GM13976 (cell line): ENCODE measurements around the gene CELSR2.

Experiments used
- DNase-seq: peaks from one replicate; pipeline ENCODE4 v3.0.0; 2012; ENCODE audit warnings: low spot score
- in situ Hi-C: fragments of 300-500 bp; cut with MboI; formaldehyde crosslinking; loops from one replicate; pipeline ENCODE4 v1.12.0; 2022; ENCODE audit warnings: low sequenced_read_pairs, mixed read lengths, inconsistent platforms; ENCODE audit not compliant: unreplicated experiment
- TF ChIP-seq, protein P1 (sequence below): IDR thresholded peaks from 2 replicates; pipeline ENCODE4 v1.5.1; 2012; ENCODE audit warnings: borderline replicate concordance, mild to moderate bottlenecking; ENCODE audit not compliant: insufficient read depth; ENCODE audit errors: extremely low read depth, missing control alignments, control extremely low read depth

Gene CELSR2

DNA sequence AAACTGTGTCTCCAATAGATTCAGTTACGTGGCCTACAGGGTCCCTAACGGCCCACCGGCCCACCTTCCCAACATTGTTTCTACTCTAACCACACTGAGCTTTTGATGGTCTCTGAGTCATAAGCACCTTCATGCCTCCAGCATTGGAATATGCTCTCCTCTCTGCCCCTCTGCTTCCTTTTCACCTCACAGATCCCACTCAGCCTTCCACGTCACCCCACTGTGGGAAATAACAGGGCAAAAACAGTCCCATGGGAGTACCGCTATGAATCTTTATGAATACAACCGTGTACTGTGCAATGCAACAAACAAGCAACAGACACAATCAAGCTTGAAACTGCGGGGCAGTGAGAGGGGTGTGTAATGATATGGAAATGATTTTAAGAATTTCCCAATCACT lies 40.9 kb upstream of the CELSR2 start:
- in situ Hi-C loops, result no loop called here
- DNase-seq, result no peak

DNA sequence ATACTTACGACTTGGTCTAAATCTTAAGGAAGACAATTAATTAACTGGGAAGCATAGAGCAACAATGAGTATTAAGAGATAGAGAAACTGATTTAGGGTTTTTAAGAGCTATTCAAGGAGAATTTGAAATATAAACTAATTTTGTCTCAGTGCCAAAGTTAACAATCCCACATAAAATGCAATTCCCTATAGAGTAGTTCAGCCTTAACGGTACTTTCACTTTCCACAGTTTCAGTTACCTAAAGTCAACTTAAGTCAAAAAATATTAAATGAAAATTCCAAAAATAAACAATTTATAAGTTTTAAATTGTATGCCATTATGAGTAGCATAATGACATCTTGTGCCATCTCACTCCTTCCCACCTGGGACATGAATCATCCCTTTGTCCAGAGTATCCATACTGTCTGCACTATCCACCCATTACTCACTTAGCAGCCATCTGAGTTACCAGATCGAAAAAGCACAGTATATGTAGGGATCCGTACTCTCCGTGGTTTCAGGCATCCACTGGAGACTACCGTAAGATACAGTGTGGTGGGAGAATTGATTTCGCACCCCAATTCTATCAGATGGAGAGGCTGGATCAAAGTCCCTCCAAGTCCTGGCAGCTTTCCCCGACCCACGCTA lies 40.4 kb upstream of the CELSR2 start:
- no peak for DNase-seq
- in situ Hi-C loops, result no loop called here
- TF ChIP-seq, protein P1, sequence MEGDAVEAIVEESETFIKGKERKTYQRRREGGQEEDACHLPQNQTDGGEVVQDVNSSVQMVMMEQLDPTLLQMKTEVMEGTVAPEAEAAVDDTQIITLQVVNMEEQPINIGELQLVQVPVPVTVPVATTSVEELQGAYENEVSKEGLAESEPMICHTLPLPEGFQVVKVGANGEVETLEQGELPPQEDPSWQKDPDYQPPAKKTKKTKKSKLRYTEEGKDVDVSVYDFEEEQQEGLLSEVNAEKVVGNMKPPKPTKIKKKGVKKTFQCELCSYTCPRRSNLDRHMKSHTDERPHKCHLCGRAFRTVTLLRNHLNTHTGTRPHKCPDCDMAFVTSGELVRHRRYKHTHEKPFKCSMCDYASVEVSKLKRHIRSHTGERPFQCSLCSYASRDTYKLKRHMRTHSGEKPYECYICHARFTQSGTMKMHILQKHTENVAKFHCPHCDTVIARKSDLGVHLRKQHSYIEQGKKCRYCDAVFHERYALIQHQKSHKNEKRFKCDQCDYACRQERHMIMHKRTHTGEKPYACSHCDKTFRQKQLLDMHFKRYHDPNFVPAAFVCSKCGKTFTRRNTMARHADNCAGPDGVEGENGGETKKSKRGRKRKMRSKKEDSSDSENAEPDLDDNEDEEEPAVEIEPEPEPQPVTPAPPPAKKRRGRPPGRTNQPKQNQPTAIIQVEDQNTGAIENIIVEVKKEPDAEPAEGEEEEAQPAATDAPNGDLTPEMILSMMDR, result no peak

More for the DNA sequence above, 40.9 kb upstream of the CELSR2 start:
- TF ChIP-seq, protein P1, result no peak

DNA sequence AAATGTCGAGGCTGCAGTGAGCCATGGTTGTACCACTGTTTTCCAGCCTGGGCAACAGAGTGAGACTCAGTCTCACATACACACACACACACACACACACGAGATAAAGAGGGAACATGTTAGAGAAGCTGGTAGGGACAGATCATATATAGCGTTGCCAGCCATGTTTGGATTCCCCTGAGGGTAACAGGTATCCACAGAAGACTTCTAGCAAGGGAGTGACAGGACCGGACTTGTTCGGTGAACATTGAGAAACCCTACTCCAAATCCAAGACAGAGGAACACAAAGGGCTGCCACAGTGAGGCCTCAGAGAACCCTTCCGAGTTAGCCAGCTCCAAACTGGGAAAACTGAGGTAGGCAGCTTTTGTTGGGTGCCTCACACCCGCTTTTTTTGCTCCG lies 39.3 kb upstream of the CELSR2 start:
- in situ Hi-C loops, result no loop called here
- DNase-seq, result no peak
- TF ChIP-seq, protein P1, result no peak

DNA sequence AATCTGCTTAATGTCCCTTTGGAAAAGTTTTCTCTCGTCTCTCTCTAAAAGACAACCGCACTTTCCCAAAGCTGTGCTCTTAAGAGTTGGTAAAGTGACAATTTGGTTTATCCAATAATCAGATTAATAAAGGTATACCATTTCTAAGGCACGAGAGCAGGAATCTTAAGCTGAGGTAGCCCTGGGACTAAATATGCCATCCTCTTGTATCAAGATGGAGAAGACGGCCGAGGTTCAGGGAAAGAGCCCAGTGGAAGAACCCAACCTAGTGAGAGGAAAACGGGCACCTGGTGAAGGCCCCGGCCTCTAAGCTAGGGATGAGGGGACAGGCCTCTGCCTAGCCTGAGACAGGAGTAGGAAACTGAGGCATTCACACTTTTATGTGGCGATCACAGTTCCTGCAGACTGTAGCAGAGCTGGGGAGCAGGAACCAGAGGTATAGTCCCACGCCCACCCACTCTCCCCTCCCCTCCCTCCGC lies 36.0 kb upstream of the CELSR2 start:
- no peak for DNase-seq
- in situ Hi-C loops, result no loop called here
- TF ChIP-seq, protein P1, result no peak

DNA sequence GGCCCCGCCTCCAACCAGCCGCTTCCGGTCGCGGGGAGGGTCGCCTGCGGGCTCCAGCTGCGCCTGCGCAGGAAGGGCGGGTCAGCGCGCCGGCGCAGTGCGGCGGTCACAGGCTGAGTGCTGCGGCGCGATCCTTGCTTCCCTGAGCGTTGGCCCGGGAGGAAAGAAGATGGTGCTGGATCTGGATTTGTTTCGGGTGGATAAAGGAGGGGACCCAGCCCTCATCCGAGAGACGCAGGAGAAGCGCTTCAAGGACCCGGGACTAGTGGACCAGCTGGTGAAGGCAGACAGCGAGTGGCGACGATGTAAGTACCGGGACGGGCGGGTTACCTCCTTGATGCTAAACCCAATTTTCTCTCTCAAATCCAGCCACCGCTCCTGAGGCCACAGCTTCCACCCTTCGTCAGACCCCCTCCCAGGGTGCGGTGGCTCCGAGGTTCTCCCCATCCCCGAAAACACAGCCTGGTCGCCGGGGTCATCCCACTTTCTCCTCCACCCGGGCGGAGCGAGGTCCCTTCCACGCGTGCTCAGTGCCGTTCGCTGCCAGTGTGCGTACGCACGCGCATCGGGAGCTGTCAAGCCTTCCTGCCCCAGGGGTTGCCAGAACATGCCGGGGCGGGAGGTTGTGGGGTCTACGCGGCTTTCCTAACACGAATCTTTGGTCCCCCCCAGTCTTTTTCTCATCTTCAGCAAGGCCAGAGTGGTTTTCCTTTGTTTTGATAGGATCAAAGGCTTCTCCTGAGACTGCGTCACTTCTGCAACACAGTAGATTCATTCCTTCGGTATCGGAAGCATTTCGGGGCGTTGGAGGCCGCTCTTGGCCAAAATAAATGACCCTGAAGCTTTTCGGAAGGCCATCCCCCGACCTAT lies 35.3 kb upstream of the CELSR2 start, which contains the start of gene SARS1:
SARS1 (plus strand) TSS at position 95 of the 870 bp plus-strand sequence; CDS start at position 170, 75 bp downstream.
- TF ChIP-seq, protein P1, result no peak
- in situ Hi-C loops, result no loop called here
- DNase-seq, result peak; percentile 95

DNA sequence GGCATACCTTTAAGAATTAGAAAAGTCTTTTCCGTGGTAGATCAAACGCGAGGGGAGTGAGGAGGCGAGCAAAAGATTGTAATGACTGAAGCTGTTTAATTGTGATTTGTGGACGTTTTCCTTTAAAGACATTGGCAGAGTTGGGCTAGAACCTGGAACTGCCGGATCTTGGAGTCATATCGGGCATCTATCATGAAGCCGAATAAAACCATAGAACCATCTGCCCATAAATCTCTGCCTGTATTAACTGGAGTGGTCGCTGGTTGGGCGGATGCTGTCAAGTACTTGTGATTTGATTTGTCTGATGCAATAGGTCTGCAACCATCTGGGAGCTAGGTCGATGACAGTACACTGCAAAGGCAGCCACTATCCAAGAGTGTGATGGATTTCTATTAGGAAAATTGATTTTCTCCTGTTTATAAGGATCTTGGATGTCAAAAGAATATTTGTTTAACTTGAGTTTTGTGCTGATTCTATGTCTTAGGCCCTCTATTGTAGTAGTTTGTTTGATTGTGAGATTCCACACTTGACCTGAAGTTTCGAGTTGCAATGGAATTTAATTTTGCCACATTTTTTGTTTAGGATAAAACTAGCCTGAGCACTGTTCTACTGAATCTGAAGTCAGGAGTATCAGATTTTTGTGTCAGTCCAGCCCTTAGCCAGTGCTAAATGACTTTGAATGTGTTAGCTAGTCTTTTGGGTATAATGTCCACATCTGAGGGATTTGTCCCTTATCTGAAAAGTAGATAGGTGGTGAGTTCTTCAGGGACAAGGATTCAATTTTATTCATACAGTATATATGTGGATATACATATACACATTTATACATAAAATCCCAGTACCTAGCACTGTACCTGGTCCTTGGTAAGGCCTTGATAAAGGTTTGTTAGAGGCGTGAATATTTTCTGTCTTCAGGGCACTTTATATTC lies 34.4 kb upstream of the CELSR2 start:
- TF ChIP-seq, protein P1, result no peak
- peak; percentile 55 for DNase-seq
- in situ Hi-C loops, result no loop called here
